Anterior cingulate cortex (tissue), 58 donors: ENCODE data around the gene PTPMT1.
"Not testable (repeated sequence)": the region's sequence is repeated elsewhere in the genome, so short reads cannot be mapped to it uniquely, and the experiment has no call there.

Experiments used
- DNase-seq, 58 donors: peaks; one replicate each; lab custom pipeline; 2025; lab: John Stamatoyannopoulos, UW

PTPMT1 gene

DNA sequence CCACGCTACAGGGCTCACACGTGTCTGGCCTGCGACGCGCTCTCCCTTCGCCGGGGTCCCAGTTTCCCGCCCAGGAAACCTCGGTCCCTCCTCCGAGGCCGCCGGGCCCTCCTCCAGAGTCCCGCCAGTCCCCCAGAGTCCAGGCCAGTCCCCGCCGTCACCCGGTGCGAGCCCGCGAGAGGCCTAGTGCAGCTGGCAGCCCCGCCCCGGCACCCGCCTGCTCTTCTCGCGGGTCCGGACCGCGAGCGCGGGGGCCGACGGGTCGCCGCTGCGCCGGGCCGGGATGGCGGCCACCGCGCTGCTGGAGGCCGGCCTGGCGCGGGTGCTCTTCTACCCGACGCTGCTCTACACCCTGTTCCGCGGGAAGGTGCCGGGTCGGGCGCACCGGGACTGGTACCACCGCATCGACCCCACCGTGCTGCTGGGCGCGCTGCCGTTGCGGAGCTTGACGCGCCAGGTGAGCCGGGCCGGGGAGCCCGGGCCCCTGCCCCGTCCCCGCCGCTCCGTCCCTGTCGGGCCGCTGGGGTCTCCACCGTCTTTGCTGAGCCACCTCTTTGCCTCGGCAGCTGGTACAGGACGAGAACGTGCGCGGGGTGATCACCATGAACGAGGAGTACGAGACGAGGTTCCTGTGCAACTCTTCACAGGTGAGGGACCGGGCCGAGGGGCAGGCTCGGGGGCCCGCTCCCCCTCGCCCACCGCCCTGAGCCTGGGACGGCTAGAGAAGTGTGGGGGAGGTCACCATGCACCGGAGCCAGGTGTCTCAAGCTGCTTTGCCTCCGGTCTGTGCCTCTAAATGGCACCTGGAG lies at the start of gene PTPMT1:
PTPMT1 (plus strand) TSS at position 260 of the 809 bp plus-strand sequence; CDS start at position 284, 24 bp downstream.
- DNase-seq = peak in 28 of 58 donors; percentile 12 to 64 (median 34)

DNA sequence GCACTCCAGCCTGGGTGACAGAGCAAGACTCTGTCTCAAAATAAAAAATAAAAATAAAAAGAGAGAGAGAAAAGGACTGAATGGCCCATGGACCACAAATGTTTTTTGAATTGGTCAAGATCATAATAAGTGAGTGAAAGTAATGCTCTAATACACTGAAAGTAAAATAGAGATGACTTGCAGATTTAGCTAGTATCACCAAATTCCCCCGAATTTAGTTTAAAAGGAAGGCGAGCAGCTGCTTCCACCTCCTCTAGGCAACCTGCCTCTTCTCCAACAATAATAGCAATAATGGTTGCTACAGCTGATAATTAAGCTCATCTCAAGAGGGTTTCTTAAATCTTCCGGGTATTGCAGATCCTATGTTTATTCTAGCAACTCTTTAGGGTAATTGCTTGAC lies 49.2 kb upstream of the PTPMT1 start:
- no peak for DNase-seq

- DNase-seq = no peak
Observed at GRCh38 chr11:47516984-47517853, 48.2 kb upstream of the PTPMT1 start.

DNA sequence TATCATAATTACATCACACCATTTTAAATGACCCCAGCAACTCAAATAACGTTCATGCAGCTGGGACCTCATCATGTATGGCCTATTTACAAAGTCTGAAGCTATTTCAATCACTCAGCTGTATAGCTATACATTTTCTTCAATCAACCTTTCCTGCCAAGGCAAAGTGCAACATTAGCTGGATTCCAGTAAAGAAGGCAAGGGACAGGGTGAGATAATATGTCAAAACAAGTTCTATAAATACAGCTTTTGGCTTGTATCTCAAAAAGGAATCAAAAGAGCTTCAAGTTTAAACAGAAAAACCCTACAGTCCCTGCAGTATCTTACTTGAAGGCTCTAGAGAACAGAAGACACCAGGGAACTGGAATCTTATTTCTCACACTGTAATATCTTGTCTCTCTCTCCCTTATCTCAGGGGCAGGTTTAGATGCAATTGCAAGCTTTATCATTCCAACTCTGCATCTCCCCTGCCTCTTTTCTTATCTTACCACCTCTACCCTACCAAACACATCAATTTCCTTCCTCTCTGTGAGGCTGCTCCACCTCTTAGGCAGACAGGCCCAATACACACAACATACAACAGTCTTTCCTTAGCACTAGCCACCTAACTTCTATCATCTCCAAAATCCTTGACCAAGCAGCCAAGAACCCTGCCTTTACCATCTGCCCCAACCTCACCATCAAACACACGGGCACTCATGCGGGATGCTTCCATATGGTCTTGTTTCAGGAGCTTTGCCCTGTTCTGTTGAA lies 47.0 kb upstream of the PTPMT1 start:
- DNase-seq = no peak

DNA sequence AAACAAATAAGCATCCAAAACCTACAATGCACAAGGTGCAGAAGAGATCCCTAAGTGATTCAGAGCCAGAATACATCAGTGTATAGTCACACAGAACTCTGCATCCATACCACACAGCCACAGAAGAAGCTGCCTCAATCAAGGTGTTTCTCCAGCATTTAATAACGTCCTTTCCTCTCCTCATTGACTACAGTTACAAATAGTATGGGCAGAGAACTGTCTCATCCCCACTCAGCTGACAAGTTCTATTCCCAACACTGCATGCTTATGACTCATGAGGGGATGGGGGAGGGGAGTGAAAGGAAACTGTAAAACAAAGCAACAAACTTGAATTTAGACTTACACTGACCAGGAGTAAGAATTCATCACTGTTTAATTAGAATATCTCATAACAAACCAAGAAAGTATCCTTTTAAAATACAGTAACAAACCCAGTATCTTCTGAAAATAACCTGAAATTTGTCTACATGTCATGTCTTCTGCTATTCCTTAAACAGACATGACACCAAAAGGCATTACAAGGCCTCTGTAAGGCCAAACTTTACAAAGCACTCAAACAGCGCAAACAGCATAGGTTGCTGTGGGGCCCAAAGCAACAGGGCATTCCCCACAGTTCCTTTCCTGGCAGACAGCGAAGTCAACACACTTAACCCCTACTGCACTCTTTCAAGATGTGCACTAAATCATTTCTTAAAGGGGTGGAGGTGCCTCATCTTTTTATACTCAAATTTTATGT lies 41.7 kb upstream of the PTPMT1 start:
- DNase-seq = peak in 11 of 58 donors; percentile 13 to 51 (median 32)

DNA sequence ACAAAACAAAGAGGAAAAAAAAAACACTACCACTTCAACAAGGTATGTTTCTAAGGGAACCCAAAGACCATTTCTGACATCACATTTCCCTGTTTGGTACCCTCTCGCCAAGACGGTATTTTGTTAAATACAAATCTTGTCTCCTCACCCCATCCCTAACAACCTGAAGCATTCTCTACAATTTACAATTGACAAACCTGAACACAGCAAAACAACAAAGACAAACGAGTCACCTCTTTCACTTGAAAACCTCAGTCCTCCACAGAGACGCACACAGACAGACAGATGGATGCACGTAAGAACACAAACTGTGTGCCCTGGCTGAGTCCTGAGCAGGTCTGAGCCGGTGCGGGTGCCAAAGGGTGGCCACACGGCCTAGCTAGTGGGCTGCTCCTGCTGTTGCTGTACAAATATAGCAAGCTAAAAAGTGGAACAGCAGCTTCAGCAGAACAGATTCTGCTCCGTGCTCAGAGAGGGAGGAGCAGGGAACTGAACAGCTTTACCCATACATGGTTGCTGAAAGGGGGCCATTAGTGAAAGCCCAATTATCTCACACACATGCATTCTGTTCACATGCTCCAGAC lies 41.0 kb upstream of the PTPMT1 start:
- peak in 36 of 58 donors; percentile 12 to 84 (median 34) for DNase-seq

GRCh38 chr11:47526032-47526431 lies 39.4 kb upstream of the PTPMT1 start:
- DNase-seq = not testable (repeated sequence)

DNA sequence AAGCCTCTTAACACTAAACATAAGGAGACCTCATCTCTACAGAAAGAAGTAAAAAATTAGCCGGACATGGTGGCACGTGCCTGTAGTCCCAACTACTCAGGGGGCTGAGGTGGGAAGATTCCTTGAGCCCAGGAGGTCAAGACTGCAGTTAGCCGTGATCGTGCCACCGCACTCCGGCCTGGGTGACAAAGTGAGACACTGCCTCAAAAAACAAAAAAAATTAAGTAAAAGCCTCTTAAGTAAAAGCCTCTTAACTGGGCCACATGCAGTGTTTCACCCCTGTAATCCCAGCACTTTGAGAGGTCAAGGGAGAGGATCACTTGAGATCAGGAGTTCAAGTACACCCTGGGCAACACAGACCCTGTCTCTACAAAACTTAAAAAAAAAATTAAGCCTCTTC lies 38.2 kb upstream of the PTPMT1 start:
- DNase-seq = no peak

GRCh38 chr11:47529951-47530350 lies 35.4 kb upstream of the PTPMT1 start:
- peak in 1 of 58 donors; percentile 25 for DNase-seq

- DNase-seq = not testable (repeated sequence)
Observed at GRCh38 chr11:47530721-47531120, 34.7 kb upstream of the PTPMT1 start.

GRCh38 chr11:47531666-47532065 lies 33.7 kb upstream of the PTPMT1 start:
- DNase-seq = peak in 1 of 58 donors; percentile 13

DNA sequence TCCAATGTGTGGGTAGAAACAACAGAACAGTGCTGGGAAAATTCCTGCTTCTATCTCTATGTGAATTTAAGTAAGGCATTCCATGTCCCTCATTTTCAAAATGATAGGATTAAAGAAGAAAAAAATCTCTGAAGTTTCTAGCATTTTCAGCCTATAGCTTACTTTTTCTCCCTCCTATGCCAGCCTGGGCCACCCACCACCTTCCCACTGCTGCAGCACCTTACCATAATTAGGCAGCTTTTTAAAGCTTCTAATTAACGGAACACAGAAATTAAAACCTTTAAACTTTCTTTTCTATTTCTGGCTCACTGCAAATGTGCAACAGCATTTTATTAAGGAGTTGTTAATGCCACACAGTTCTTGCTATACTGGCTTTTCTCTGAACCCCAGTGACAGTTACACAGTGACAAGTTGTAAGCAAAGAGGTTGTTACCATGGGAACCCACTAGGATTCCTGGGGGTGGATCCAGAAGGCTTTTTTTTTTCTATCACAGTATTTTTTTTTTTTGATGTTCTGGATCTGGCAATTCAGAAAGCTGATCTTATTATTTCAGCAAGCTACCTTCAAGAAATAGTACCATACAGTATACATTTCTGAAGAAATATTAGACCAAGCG lies 32.7 kb upstream of the PTPMT1 start:
- peak in 4 of 58 donors; percentile 7 to 46 (median 22) for DNase-seq

GRCh38 chr11:47533690-47534151 lies 31.7 kb upstream of the PTPMT1 start:
- DNase-seq = no peak

- DNase-seq = no peak
Observed at GRCh38 chr11:47534704-47535251, 30.6 kb upstream of the PTPMT1 start.

DNA sequence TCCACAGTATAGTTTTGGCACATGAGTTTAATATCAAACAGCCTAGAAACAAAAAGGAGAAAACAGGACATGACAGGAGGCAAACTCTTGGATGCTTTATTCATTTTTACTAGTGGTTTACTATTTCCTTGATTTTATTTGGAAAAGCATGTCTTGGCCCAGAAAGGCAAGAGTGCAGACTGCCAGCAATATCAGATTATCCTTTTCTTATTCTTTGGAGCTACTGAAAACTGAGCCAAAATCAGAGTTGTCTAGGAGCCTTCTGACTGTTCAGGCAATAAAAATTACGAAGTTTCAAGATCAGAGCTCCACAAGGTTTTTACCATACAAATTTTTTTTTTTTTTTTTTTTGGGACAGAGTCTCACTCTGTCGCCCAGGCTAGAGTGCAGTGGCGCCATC lies 28.5 kb upstream of the PTPMT1 start:
- no peak for DNase-seq

DNA sequence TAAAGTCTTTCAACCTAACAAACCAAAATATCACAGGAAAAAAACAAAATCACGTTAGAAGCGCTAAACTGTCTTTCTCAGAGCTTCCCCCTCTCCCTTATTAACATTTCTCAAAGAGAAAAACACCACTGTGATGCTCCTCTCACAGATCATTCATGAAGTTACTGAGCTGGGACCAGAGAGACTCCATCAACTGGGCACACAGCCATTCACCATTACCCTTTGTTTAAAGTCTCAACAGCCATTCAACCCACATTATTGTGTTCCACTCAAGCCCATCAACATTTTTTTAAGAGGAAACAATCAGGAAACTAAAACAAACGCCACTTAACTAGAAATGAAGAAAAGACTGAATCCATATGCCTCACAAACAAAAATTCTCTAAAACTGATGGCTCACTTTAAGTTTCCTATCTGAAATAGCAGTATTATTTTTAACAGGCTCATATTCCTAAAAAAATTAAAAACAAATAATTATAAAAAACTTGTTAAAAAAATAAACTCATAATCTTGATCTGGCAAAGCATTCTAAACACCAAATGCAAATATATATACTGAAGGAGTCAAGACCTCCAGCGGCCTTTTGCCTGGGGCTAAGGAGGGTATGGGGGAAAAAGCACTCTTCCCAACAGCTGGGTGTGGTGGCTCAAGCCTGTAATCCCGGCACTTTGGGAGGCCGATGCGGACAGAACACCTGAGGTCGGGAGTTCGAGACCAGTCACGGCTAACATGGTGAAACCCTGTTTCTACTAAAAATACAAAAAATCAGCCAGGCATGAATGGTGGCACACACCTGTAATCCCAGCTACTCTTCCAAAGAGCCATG lies 26.4 kb upstream of the PTPMT1 start:
- DNase-seq = peak in 10 of 58 donors; percentile 7 to 37 (median 16)

DNA sequence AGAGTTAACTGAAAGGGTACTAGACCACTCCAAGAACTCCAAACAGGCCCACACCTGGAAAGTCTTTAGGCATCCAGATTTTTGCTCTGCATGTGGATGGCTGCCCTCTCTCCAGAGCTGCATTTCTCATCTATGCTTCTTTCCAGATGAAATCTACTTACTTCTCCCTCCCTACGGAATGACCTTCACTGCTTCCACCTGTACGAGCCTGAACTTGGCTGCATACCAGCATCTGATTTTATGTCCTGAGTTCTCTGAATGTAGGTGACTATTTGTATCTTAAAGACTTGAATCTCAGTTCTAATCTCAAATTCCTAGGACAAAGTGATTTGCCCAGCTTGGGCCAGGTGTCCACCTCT lies 25.7 kb upstream of the PTPMT1 start:
- DNase-seq = no peak

GRCh38 chr11:47541070-47541469 lies 24.3 kb upstream of the PTPMT1 start:
- no peak for DNase-seq
